GM10248 (cell line): Measurements from ENCODE around the gene GNLY.

Source experiments
- CTCF ChIA-PET: fragments of 300-600 bp; sonication (Branson Sonifier 250); formaldehyde crosslinking; extraction: SDS; loops from one replicate; lab custom pipeline; 2021; ENCODE audit warnings: antibody characterized with exemption; lab: Yijun Ruan, JAX
- POLR2A ChIA-PET: fragments of 350-650 bp; sonication (Branson Sonifier 250); formaldehyde crosslinking; extraction: SDS; loops from one replicate; lab custom pipeline; 2020; ENCODE audit warnings: antibody characterized with exemption; lab: Yijun Ruan, JAX
- DNase-seq: peaks from one replicate; pipeline ENCODE4 v3.0.0; 2012; ENCODE audit errors: extremely low spot score
- TF ChIP-seq, protein P1 (sequence below): IDR thresholded peaks from 2 replicates; pipeline ENCODE4 v1.5.1; 2012; ENCODE audit warnings: mild to moderate bottlenecking, low read depth; ENCODE audit errors: extremely low read depth, missing control alignments, control extremely low read depth

GNLY gene

DNA sequence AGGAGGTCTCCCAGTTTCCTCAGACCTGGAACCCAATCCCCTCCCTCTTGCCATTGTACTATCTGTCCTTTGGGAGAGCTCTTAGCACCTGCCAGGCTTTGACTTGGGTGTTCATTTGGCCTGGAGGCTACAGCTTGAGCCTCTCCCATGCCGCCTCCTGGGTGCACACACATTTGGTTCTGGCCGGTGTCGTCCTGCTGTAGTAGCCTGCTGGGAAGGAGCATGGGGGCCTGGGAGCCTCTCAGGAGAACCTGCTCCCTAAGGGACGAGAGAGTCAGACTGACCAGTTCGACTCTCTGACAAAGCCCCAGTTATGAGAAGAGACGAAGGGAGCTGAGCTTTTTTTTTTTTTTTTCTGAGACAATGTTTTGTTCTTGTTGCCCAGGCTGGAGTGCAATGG, 18.7 kb upstream of the GNLY start:
- TF ChIP-seq, protein P1, sequence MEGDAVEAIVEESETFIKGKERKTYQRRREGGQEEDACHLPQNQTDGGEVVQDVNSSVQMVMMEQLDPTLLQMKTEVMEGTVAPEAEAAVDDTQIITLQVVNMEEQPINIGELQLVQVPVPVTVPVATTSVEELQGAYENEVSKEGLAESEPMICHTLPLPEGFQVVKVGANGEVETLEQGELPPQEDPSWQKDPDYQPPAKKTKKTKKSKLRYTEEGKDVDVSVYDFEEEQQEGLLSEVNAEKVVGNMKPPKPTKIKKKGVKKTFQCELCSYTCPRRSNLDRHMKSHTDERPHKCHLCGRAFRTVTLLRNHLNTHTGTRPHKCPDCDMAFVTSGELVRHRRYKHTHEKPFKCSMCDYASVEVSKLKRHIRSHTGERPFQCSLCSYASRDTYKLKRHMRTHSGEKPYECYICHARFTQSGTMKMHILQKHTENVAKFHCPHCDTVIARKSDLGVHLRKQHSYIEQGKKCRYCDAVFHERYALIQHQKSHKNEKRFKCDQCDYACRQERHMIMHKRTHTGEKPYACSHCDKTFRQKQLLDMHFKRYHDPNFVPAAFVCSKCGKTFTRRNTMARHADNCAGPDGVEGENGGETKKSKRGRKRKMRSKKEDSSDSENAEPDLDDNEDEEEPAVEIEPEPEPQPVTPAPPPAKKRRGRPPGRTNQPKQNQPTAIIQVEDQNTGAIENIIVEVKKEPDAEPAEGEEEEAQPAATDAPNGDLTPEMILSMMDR: no peak
- CTCF ChIA-PET: interaction anchor here (0.9 to 9.3 kb wide), 4 partner anchors 27 to 139 kb away, joined by 4 to 128 read pairs (median 11); no protein-coding TSS in a partner anchor
- POLR2A ChIA-PET: no interaction called here
- DNase-seq: no peak

DNA sequence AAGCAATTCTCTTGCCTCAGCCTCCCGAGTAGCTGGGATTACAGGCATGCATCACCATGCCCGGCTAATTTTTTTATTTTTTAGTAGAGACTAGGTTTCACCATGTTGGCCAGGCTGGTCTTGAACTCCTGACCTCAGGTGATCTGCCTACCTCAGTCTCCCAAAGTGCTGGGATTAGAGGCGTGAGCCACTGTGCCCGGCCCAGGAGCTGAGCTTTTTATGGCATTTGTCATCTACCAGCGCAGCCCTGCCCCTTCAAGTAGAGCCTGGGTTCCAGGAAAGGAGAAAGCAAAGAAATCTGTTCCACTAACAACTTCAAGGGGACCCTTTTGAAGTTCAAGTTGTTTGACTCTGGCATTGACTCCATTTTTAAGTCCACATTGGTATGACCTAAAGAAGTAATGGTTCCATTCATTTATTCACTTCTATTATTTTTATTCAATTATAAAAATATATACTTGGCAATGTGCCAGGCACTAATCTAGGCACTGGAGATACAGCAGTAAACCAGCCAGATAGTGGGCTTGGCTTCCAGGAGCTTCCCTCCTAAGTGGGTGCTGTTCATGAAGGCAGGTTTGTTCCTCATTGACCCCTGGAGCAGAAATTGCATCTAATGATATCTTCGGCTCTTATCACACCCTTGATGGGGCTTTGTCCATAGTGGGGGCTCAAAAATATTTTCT, 18.2 kb upstream of the GNLY start:
- no peak for DNase-seq
- TF ChIP-seq, protein P1: no peak
- ChIA-PET POLR2A (no interaction called here), CTCF (interaction anchor here (0.9 to 9.3 kb wide), 6 partner anchors 17 to 138 kb away, joined by 3 to 128 read pairs (median 11); no protein-coding TSS in a partner anchor)

DNA sequence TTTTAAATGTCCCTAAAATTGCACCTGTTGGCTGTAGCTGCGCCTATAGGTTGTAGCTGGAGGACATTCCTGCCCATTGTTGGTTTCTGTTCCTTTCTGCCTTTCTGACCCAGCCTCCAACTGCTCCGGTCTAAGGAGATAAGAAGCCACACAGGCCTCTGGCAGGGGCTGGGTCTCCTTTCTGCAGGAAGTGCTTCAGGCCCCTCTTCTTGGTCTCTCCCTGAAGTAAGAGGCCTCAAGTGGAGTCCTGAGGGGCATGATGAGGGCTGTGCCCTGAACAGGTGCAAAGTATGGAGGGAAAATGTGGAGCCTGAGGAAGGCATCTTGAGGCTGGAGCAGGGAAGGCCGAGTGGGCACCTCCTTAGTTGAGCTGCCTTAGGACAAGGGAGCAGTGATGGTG, 15.8 kb upstream of the GNLY start:
- TF ChIP-seq, protein P1: no peak
- POLR2A ChIA-PET: no interaction called here
- CTCF ChIA-PET: interaction anchor here (0.8 to 9.3 kb wide), 20 partner anchors 10 to 401 kb away, joined by 3 to 128 read pairs (median 4); partner anchors contain the start of gene SFTPB
- DNase-seq: no peak

DNA sequence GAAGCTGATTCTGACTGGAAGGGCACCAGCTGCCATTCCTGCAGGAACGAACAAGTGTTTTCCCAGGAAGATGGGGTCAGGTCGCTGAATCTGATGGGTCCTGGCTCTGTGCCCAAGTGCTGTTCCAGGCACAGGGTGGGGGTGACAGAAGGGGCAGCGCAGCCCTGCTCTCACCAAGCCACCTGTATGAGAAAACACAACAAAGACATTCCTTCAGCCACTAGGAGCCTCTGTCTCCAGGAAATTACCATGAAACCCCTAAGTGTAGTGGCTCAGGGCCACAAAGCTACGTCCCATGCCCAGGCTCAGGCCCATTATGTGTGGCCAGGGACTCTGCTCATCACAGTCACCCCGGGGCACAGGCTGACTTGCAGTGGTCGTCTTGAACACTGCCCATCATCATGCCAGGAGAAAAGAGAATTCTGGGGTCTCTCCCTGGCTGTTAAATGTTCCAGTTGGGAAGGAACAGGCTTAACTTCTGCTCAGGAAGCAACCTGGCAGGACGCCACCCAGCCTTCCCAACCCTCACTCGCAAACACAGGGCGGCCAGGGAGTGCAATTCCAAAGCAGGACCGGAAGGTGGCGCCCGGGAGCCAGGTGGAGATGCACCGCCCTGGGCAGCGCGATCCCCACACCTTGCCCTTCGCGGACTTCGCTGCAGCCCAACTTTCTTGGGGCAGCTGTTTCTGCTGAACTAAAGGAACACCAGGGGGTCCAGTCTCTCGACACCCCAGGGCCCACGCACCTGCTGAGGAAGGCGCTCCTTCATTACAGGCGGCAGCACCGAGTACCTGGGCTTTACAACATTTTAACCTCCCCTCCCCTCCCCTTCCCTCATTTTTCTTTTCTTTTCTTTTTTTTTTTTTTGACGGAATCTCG, 15.1 kb upstream of the GNLY start:
- TF ChIP-seq, protein P1: peak; percentile 99
- ChIA-PET CTCF (interaction anchor here (0.8 to 9.3 kb wide), 27 partner anchors 8 to 401 kb away, joined by 3 to 128 read pairs (median 4); partner anchors contain the start of genes GNLY and SFTPB), POLR2A (no interaction called here)
- DNase-seq: peak; percentile 91

DNA sequence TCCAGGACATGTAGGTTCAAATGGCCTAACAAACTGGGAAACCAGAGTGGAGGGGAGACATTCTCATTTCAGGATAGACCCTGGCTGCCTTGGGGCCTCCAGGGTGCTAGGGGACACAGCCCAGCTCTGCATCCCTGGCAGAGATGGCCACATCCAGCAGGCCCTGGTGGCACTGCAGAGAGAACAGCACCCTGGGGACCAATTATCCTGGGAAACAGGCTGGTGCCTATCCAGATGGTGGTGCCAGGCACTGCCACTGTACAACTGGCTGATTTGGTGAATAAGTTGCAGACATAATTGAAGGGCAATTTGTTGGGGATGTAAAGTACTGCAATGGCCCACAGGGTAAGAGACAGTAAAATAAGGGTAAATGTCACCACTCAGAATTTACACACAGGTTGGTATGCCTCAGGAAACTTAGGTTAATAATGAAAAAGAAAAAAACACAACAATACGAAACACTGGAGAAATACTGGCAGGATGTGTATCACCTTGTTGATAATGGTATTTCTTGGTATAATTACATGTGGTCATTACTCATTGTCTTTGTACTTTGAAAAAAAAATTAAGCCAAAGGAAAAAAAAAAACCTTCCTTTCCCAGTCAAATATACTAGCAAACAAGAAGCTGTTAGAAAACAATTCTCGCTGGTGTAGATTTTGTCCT, 13.3 kb upstream of the GNLY start:
- TF ChIP-seq, protein P1: no peak
- ChIA-PET POLR2A (no interaction called here), CTCF (interaction anchor here (1.2 to 9.3 kb wide), 8 partner anchors 10 to 135 kb away, joined by 3 to 128 read pairs (median 8); no protein-coding TSS in a partner anchor)
- DNase-seq: no peak
